Thymus (tissue), 11 donors: Measurements from ENCODE around the gene GRIK4. TPM values are rescaled to one million over a fixed set of nuclear protein-coding genes. Genes with fewer than 3 reads are reported as not detected.

Experiments
- DNase-seq, 9 donors: peaks; one replicate each; pipeline ENCODE4 v3.0.0-alpha.2; 2013; ENCODE audit warnings: low spot score in 9 of 9, low read depth in 6 of 9, missing footprints in 1 of 9
- H3K27ac ChIP-seq, 2 donors: one replicate each; pipeline ENCODE4 v1.5.1; 2013; ENCODE audit warnings: control low read depth in 1 of 2, low read depth in 1 of 2, low read length in 1 of 2, mild to moderate bottlenecking in 1 of 2, moderate library complexity in 1 of 2
- H3K27me3 ChIP-seq, 2 donors: one replicate each; pipeline ENCODE4 v1.5.1; 2013; ENCODE audit warnings: low read length in 1 of 2; ENCODE audit not compliant: control insufficient read depth in 2 of 2, insufficient read depth in 1 of 2
- H3K36me3 ChIP-seq, 2 donors: one replicate each; pipeline ENCODE4 v1.5.1; 2013; ENCODE audit warnings: low read length in 1 of 2, mild to moderate bottlenecking in 1 of 2, moderate library complexity in 1 of 2; ENCODE audit not compliant: control insufficient read depth in 2 of 2, insufficient read depth in 2 of 2
- H3K4me1 ChIP-seq, 2 donors: one replicate each; pipeline ENCODE4 v1.5.1; 2013; ENCODE audit warnings: low read length in 2 of 2; ENCODE audit not compliant: control insufficient read depth in 2 of 2, insufficient read depth in 2 of 2
- H3K4me3 ChIP-seq, 2 donors: one replicate each; pipeline ENCODE4 v1.5.1; 2013; ENCODE audit warnings: low read length in 2 of 2, control low read depth in 1 of 2, mild to moderate bottlenecking in 1 of 2
- H3K9me3 ChIP-seq, 2 donors: one replicate each; pipeline ENCODE4 v1.5.1; 2013; ENCODE audit warnings: low read length in 1 of 2, mild to moderate bottlenecking in 1 of 2; ENCODE audit not compliant: control insufficient read depth in 2 of 2, insufficient read depth in 1 of 2
- WGBS: extraction: QIAGEN DNeasy Blood & Tissue Kit; methylation state at CpG from one replicate; pipeline ENCODE4 v1.1.7; 2013; 5-methylcytosine and 5-hydroxymethylcytosine counted together
- polyA plus RNA-seq: library from polyadenylated mRNA; stranded (reverse); fragments of 200-250 nt; gene quantifications from one replicate; pipeline ENCODE4 v1.2.3, GENCODE V29; 2013
- total RNA-seq: library from RNA; stranded (reverse); fragments of 120-200 nt; gene quantifications from one replicate; pipeline ENCODE4 v1.2.4, GENCODE V29; 2013
- donor health status: healthy.

GRIK4 gene
- total and polyA plus RNA-seq, 2 donors = 0.11 to 0.19 TPM

GRCh38 chr11:120950880-120951279, 439.3 kb downstream of the GRIK4 start:
- Histone ChIP-seq H3K4me3 (no peak overlapping the region), H3K27me3 (peaks cover 0 to 12% of the 10 kb centered on the region in 2 donors), H3K9me3 (no peaks in the 10 kb centered on the region), H3K36me3 (no peaks in the 10 kb centered on the region), H3K4me1 (no peaks in the 10 kb centered on the region), H3K27ac (no peak overlapping the region)
- DNase-seq = no peak
- 89% methylated on average over 6 of the region's 6 CpGs for WGBS

- WGBS = 16% methylated on average over 20 of the region's 20 CpGs
- H3K27ac ChIP-seq = no peak overlapping the region
- H3K9me3 ChIP-seq = no peaks in the 10 kb centered on the region
- H3K4me3 ChIP-seq = no peak overlapping the region
- peaks cover 0 to 12% of the 10 kb centered on the region in 2 donors for H3K27me3 ChIP-seq
- no peaks in the 10 kb centered on the region for H3K36me3 ChIP-seq
- peak in 7 of 9 donors; percentile 7 to 57 (median 19) for DNase-seq
- H3K4me1 ChIP-seq = peaks cover 0 to 7% of the 10 kb centered on the region in 2 donors
These were observed 441.2 kb downstream of the GRIK4 start for GRCh38 chr11:120952461-120953434.

GRCh38 chr11:120954381-120954780, 442.8 kb downstream of the GRIK4 start:
- Histone ChIP-seq H3K4me3 (no peak overlapping the region), H3K4me1 (peaks cover 0 to 7% of the 10 kb centered on the region in 2 donors), H3K27me3 (peaks cover 0 to 12% of the 10 kb centered on the region in 2 donors), H3K36me3 (no peaks in the 10 kb centered on the region), H3K9me3 (no peaks in the 10 kb centered on the region), H3K27ac (no peak overlapping the region)
- no peak for DNase-seq
- 96% methylated on average over 7 of the region's 7 CpGs for WGBS

- WGBS = 87% methylated on average over 16 of the region's 16 CpGs
- Histone ChIP-seq H3K4me3 (no peak overlapping the region), H3K27me3 (peaks cover 0 to 10% of the 10 kb centered on the region in 2 donors), H3K36me3 (no peaks in the 10 kb centered on the region), H3K9me3 (no peaks in the 10 kb centered on the region), H3K4me1 (peaks cover 0 to 7% of the 10 kb centered on the region in 2 donors), H3K27ac (peak overlapping the region; percentile 8 to 37)
- peak in 2 of 9 donors; percentile 5 to 31 for DNase-seq
These were observed 445.4 kb downstream of the GRIK4 start for GRCh38 chr11:120956710-120957495.

GRCh38 chr11:120958185-120958584, 446.6 kb downstream of the GRIK4 start:
- peaks cover 0 to 7% of the 10 kb centered on the region in 2 donors for H3K4me1 ChIP-seq
- DNase-seq = no peak
- H3K9me3 ChIP-seq = no peaks in the 10 kb centered on the region
- H3K36me3 ChIP-seq = no peaks in the 10 kb centered on the region
- WGBS = 97% methylated on average over 14 of the region's 14 CpGs
- H3K27ac ChIP-seq = no peak overlapping the region
- no peak overlapping the region for H3K4me3 ChIP-seq
- H3K27me3 ChIP-seq = peaks cover 0 to 3% of the 10 kb centered on the region in 2 donors

GRCh38 chr11:120959189-120959588, 447.6 kb downstream of the GRIK4 start:
- no peak overlapping the region for H3K27ac ChIP-seq
- no peaks in the 10 kb centered on the region for H3K9me3 ChIP-seq
- no peak overlapping the region for H3K4me3 ChIP-seq
- H3K36me3 ChIP-seq = no peaks in the 10 kb centered on the region
- 94% methylated on average over 3 of the region's 3 CpGs for WGBS
- H3K4me1 ChIP-seq = peaks cover 0 to 7% of the 10 kb centered on the region in 2 donors
- no peaks in the 10 kb centered on the region for H3K27me3 ChIP-seq
- DNase-seq = no peak

GRCh38 chr11:120964857-120965256, 453.3 kb downstream of the GRIK4 start:
- no peak for DNase-seq
- no peak overlapping the region for H3K4me3 ChIP-seq
- no peaks in the 10 kb centered on the region for H3K36me3 ChIP-seq
- no peaks in the 10 kb centered on the region for H3K9me3 ChIP-seq
- H3K27ac ChIP-seq = no peak overlapping the region
- no peaks in the 10 kb centered on the region for H3K27me3 ChIP-seq
- WGBS = 88% methylated on average over 1 of the region's 1 CpG
- no peaks in the 10 kb centered on the region for H3K4me1 ChIP-seq

- 93% methylated on average over 14 of the region's 14 CpGs for WGBS
- DNase-seq = no peak
- no peak overlapping the region for H3K4me3 ChIP-seq
- no peaks in the 10 kb centered on the region for H3K4me1 ChIP-seq
- no peaks in the 10 kb centered on the region for H3K9me3 ChIP-seq
- no peaks in the 10 kb centered on the region for H3K27me3 ChIP-seq
- H3K27ac ChIP-seq = no peak overlapping the region
- H3K36me3 ChIP-seq = no peaks in the 10 kb centered on the region
These were observed 455.3 kb downstream of the GRIK4 start for GRCh38 chr11:120966840-120967239.

- Histone ChIP-seq H3K9me3 (no peaks in the 10 kb centered on the region), H3K27ac (no peak overlapping the region), H3K4me1 (no peaks in the 10 kb centered on the region), H3K4me3 (no peak overlapping the region), H3K36me3 (no peaks in the 10 kb centered on the region), H3K27me3 (no peaks in the 10 kb centered on the region)
- WGBS = 94% methylated on average over 6 of the region's 6 CpGs
- DNase-seq = no peak
These were observed 458.4 kb downstream of the GRIK4 start for GRCh38 chr11:120969993-120970392.
